ENCODE data around the gene KRTAP25-1.

Gene KRTAP25-1

GRCh38 chr21:30326390-30326789, 37.1 kb upstream of the KRTAP25-1 start:
- no peak overlapping the region for H3K27ac ChIP-seq
- no peak for DNase-seq (ENCODE audit: low read depth, low spot score)
- H3K4me3 ChIP-seq = no peak overlapping the region
- no peak for TF ChIP-seq FOXP2 (optimal IDR thresholded peaks at IDR 0.05; ENCODE audit: control extremely low read depth, extremely low read length, insufficient read depth)
- TF ChIP-seq EZH2 (IDR thresholded peaks at IDR 0.05) = no peak
- TF ChIP-seq POLR2AphosphoS5 (IDR thresholded peaks at IDR 0.05; ENCODE audit: borderline replicate concordance, low read depth, low read length) = no peak
- H3K9ac ChIP-seq (ENCODE audit: insufficient read length) = no peak overlapping the region
- no peaks in the 10 kb centered on the region for H3K9me3 ChIP-seq (ENCODE audit: low read depth, low read length)
- H3K36me3 ChIP-seq (ENCODE audit: insufficient read depth, low read length) = no peaks in the 10 kb centered on the region

- Histone ChIP-seq H3K36me3 (ENCODE audit: insufficient read depth, low read length) (no peaks in the 10 kb centered on the region), H3K9ac (ENCODE audit: insufficient read length) (no peak within 1 kb of the TSS), H3K9me3 (ENCODE audit: low read depth, low read length) (no peaks in the 10 kb centered on the region), H3K4me3 (no peak within 1 kb of the TSS), H3K27ac (no peak within 1 kb of the TSS)
- DNase-seq (ENCODE audit: low read depth, low spot score) = no peak
- TF ChIP-seq FOXP2 (optimal IDR thresholded peaks at IDR 0.05; ENCODE audit: control extremely low read depth, extremely low read length, insufficient read depth) (no peak), POLR2AphosphoS5 (IDR thresholded peaks at IDR 0.05; ENCODE audit: borderline replicate concordance, low read depth, low read length) (no peak), EZH2 (IDR thresholded peaks at IDR 0.05) (no peak)
Observed at GRCh38 chr21:30320215-30320614, 30.9 kb upstream of the KRTAP25-1 start, which contains the start of gene KRTAP26-1. Gene KRTAP26-1, minus strand, starts transcription at chr21:30320315. Its CDS starts 280 bp downstream, at chr21:30320035.

DNA sequence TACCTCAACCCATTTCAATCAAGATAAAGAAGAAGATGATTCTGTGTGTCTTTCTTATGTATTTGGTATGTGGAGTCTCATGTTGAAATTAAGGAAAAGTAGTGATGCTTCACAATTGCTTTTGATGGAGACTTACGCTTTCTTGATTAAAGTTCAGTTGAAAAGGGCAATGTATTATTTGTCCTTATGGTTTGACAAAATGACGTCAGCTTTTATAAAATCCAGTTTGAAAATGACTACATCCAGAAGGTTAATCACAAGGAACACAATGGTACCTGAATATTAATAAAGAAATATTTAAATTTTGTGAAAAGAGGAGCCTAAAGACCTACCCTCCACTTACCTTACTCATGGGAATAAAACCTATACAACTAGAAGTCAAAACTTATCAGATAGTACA, 26.4 kb upstream of the KRTAP25-1 start:
- Histone ChIP-seq H3K36me3 (ENCODE audit: insufficient read depth, low read length) (no peaks in the 10 kb centered on the region), H3K27ac (no peak overlapping the region), H3K4me3 (no peak overlapping the region), H3K9me3 (ENCODE audit: low read depth, low read length) (no peaks in the 10 kb centered on the region), H3K9ac (ENCODE audit: insufficient read length) (no peak overlapping the region)
- no peak for TF ChIP-seq EZH2 (IDR thresholded peaks at IDR 0.05)
- no peak for DNase-seq (ENCODE audit: low read depth, low spot score)

DNA sequence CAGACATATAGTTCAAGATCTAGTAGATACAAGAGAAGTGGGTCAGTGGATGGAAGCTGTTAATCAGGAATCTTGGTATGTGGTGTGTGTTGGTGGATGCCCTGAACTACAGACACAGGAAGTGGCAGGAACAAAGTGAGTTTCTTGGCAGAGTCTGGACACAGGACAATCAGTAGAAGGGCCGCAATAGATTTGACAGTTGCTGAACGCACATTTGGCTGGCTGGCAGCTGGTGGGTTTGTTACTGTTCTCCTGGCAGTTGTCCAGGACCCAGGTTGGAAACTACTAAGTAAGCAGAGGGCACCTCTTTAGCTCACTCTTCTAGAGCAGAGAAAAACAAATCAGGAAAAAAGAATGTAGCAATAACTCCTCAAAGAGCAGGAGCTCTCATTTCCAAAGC, 17.6 kb upstream of the KRTAP25-1 start:
- Histone ChIP-seq H3K9me3 (ENCODE audit: low read depth, low read length) (no peaks in the 10 kb centered on the region), H3K4me3 (no peak overlapping the region), H3K9ac (ENCODE audit: insufficient read length) (no peak overlapping the region), H3K36me3 (ENCODE audit: insufficient read depth, low read length) (no peaks in the 10 kb centered on the region), H3K27ac (no peak overlapping the region)
- DNase-seq (ENCODE audit: low read depth, low spot score) = no peak
- TF ChIP-seq POLR2AphosphoS5 (IDR thresholded peaks at IDR 0.05; ENCODE audit: borderline replicate concordance, low read depth, low read length) = no peak
- no peak for TF ChIP-seq FOXP2 (optimal IDR thresholded peaks at IDR 0.05; ENCODE audit: control extremely low read depth, extremely low read length, insufficient read depth)
- TF ChIP-seq EZH2 (IDR thresholded peaks at IDR 0.05) = no peak

DNA sequence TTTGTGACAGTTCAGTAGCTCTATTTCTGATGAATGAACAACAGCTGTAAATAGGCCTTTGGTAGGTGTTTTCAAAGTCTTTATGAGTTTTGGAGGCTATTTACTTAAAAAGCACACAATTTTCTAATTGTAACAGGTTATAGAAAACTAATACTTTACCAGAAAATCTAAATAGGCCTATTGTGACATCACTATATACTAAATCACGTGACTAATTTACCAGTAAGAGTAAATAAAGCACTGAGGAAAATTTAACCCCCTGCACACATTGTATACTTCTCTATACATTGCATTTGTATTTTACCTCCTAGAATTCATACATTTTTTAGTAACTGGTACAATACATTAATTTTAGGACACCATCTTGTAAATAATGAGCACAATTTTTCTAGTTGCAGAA, 15.8 kb upstream of the KRTAP25-1 start:
- Histone ChIP-seq H3K9me3 (ENCODE audit: low read depth, low read length) (no peaks in the 10 kb centered on the region), H3K9ac (ENCODE audit: insufficient read length) (no peak overlapping the region), H3K27ac (no peak overlapping the region), H3K36me3 (ENCODE audit: insufficient read depth, low read length) (no peaks in the 10 kb centered on the region), H3K4me3 (no peak overlapping the region)
- DNase-seq (ENCODE audit: low read depth, low spot score) = no peak
- TF ChIP-seq FOXP2 (optimal IDR thresholded peaks at IDR 0.05; ENCODE audit: control extremely low read depth, extremely low read length, insufficient read depth) (no peak), EZH2 (IDR thresholded peaks at IDR 0.05) (no peak), POLR2AphosphoS5 (IDR thresholded peaks at IDR 0.05; ENCODE audit: borderline replicate concordance, low read depth, low read length) (no peak)

GRCh38 chr21:30282850-30283249, 6.5 kb downstream of the KRTAP25-1 start, which contains the start of gene KRTAP24-1:
Gene KRTAP24-1, minus strand, starts transcription at chr21:30282950. Its CDS starts 18 bp downstream, at chr21:30282932.
- Histone ChIP-seq H3K36me3 (ENCODE audit: insufficient read depth, low read length) (no peaks in the 10 kb centered on the region), H3K27ac (no peak within 1 kb of the TSS), H3K4me3 (no peak within 1 kb of the TSS), H3K9ac (ENCODE audit: insufficient read length) (no peak within 1 kb of the TSS), H3K9me3 (ENCODE audit: low read depth, low read length) (no peaks in the 10 kb centered on the region)
- DNase-seq (ENCODE audit: low read depth, low spot score) = no peak
- TF ChIP-seq POLR2AphosphoS5 (IDR thresholded peaks at IDR 0.05; ENCODE audit: borderline replicate concordance, low read depth, low read length) (no peak), FOXP2 (optimal IDR thresholded peaks at IDR 0.05; ENCODE audit: control extremely low read depth, extremely low read length, insufficient read depth) (no peak), EZH2 (IDR thresholded peaks at IDR 0.05) (no peak)

DNA sequence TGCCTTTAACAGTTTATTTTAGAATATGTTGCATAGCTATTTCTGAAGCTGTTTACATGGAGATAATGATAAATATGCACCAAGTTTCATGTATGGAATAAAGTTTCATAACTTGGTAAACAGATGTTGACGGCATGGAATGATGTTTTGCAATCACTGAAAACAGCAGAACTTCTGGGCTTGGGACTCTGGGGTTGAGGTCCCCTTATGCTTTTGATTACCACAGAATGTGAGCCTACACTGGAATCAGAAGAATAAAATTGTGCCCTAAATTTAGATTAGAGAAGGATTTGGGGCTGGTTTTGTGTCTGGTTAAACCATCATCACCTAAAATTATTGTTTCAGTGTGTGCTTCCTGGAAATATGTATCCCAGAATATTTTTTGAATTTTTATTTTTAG, 17.7 kb downstream of the KRTAP25-1 start:
- no peak for DNase-seq (ENCODE audit: low read depth, low spot score)
- Histone ChIP-seq H3K4me3 (no peak overlapping the region), H3K9ac (ENCODE audit: insufficient read length) (no peak overlapping the region), H3K36me3 (ENCODE audit: insufficient read depth, low read length) (no peaks in the 10 kb centered on the region), H3K27ac (no peak overlapping the region), H3K9me3 (ENCODE audit: low read depth, low read length) (no peaks in the 10 kb centered on the region)
- TF ChIP-seq FOXP2 (optimal IDR thresholded peaks at IDR 0.05; ENCODE audit: control extremely low read depth, extremely low read length, insufficient read depth) (no peak), POLR2AphosphoS5 (IDR thresholded peaks at IDR 0.05; ENCODE audit: borderline replicate concordance, low read depth, low read length) (no peak), EZH2 (IDR thresholded peaks at IDR 0.05) (no peak)

GRCh38 chr21:30271156-30271555, 18.2 kb downstream of the KRTAP25-1 start:
- Histone ChIP-seq H3K9ac (ENCODE audit: insufficient read length) (no peak overlapping the region), H3K9me3 (ENCODE audit: low read depth, low read length) (no peaks in the 10 kb centered on the region), H3K27ac (no peak overlapping the region), H3K4me3 (no peak overlapping the region), H3K36me3 (ENCODE audit: insufficient read depth, low read length) (no peaks in the 10 kb centered on the region)
- DNase-seq (ENCODE audit: low read depth, low spot score) = no peak
- no peak for TF ChIP-seq POLR2AphosphoS5 (IDR thresholded peaks at IDR 0.05; ENCODE audit: borderline replicate concordance, low read depth, low read length)
- no peak for TF ChIP-seq FOXP2 (optimal IDR thresholded peaks at IDR 0.05; ENCODE audit: control extremely low read depth, extremely low read length, insufficient read depth)
- no peak for TF ChIP-seq EZH2 (IDR thresholded peaks at IDR 0.05)

- TF ChIP-seq POLR2AphosphoS5 (IDR thresholded peaks at IDR 0.05; ENCODE audit: borderline replicate concordance, low read depth, low read length) = no peak
- no peak for TF ChIP-seq EZH2 (IDR thresholded peaks at IDR 0.05)
- TF ChIP-seq FOXP2 (optimal IDR thresholded peaks at IDR 0.05; ENCODE audit: control extremely low read depth, extremely low read length, insufficient read depth) = no peak
- DNase-seq (ENCODE audit: low read depth, low spot score) = no peak
- Histone ChIP-seq H3K27ac (no peak overlapping the region), H3K36me3 (ENCODE audit: insufficient read depth, low read length) (no peaks in the 10 kb centered on the region), H3K4me3 (no peak overlapping the region), H3K9me3 (ENCODE audit: low read depth, low read length) (no peaks in the 10 kb centered on the region), H3K9ac (ENCODE audit: insufficient read length) (no peak overlapping the region)
Observed at GRCh38 chr21:30269803-30270530, 19.3 kb downstream of the KRTAP25-1 start.

All from SK-N-MC (cell line).